Measurements from ENCODE around the gene SOX6.

The SOX6 gene

DNA sequence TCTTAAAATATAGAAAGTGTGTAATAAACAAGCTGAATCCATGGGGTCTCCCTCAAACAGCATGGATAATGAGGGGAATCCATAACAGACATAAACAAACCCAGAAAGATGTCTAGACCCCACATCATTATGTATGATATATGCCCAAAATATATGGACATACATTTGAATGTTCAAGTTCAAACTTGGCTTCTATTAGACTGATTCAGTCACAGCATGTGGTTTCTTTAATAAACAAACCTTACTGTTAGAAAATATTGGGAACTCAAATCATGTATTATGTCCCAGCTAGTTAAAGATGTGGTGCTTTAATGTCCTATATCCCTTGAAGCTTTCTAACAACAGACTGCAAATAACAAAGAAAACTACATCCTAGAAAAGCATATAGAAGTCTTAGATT is 228.6 kb downstream of the SOX6 start:
- no peak overlapping the region for H3K4me3 ChIP-seq
- no peak for TF ChIP-seq Cebpa-rat (IDR thresholded peaks at IDR 0.05)
- no peaks in the 10 kb centered on the region for H3K4me1 ChIP-seq
- no peak overlapping the region for H3K4me2 ChIP-seq
- H3K27me3 ChIP-seq, result no peaks in the 10 kb centered on the region
- H4K20me1 ChIP-seq, result no peaks in the 10 kb centered on the region
- no peaks in the 10 kb centered on the region for H3K36me3 ChIP-seq
- H3K9ac ChIP-seq, result no peak overlapping the region
- H3K27ac ChIP-seq, result no peak overlapping the region
- no peaks in the 10 kb centered on the region for H3K9me3 ChIP-seq (replicated peaks in 1 of 11)

GRCh38 chr11:16126362-16126761 is 230.0 kb downstream of the SOX6 start:
- Histone ChIP-seq H3K9ac (no peak overlapping the region), H3K4me1 (no peaks in the 10 kb centered on the region), H3K4me2 (no peak overlapping the region), H3K27ac (no peak overlapping the region), H3K36me3 (no peaks in the 10 kb centered on the region), H3K27me3 (no peaks in the 10 kb centered on the region), H3K4me3 (no peak overlapping the region), H3K9me3 (replicated peaks in 1 of 11) (no peaks in the 10 kb centered on the region), H4K20me1 (no peaks in the 10 kb centered on the region)
- no peak for TF ChIP-seq Cebpa-rat (IDR thresholded peaks at IDR 0.05)

GRCh38 chr11:16125796-16126195 is 230.6 kb downstream of the SOX6 start:
- TF ChIP-seq Cebpa-rat (IDR thresholded peaks at IDR 0.05), result no peak
- H3K9me3 ChIP-seq (replicated peaks in 1 of 11), result no peaks in the 10 kb centered on the region
- H3K4me2 ChIP-seq, result no peak overlapping the region
- H3K27ac ChIP-seq, result no peak overlapping the region
- no peak overlapping the region for H3K9ac ChIP-seq
- H3K27me3 ChIP-seq, result no peaks in the 10 kb centered on the region
- no peaks in the 10 kb centered on the region for H3K4me1 ChIP-seq
- no peaks in the 10 kb centered on the region for H3K36me3 ChIP-seq
- H4K20me1 ChIP-seq, result no peaks in the 10 kb centered on the region
- H3K4me3 ChIP-seq, result no peak overlapping the region

- H3K27me3 ChIP-seq, result no peaks in the 10 kb centered on the region
- no peak overlapping the region for H3K4me2 ChIP-seq
- H3K36me3 ChIP-seq, result no peaks in the 10 kb centered on the region
- no peak overlapping the region for H3K4me3 ChIP-seq
- no peaks in the 10 kb centered on the region for H4K20me1 ChIP-seq
- H3K4me1 ChIP-seq, result no peaks in the 10 kb centered on the region
- TF ChIP-seq Cebpa-rat (IDR thresholded peaks at IDR 0.05), result no peak
- no peaks in the 10 kb centered on the region for H3K9me3 ChIP-seq (replicated peaks in 1 of 11)
- no peak overlapping the region for H3K27ac ChIP-seq
- no peak overlapping the region for H3K9ac ChIP-seq
Observed at GRCh38 chr11:16124390-16124789, 232.0 kb downstream of the SOX6 start.

DNA sequence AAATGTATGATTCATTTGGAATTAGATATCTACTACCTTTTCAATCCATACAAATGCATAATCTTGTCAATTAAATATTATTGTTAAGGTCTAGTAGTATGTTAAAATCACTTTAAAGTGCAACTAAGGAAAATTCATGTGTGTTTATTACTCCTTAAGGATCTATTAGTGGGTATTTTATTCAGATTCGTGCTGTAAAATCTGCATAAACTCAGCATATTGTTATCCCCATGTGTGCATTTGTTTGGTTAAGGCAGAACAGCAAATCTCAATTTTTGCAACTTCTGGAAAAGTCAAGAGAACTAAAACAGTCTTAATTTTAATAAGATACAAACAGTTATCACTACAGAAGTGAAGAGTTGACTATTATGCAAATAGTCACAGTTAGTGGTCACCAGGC is 234.5 kb downstream of the SOX6 start:
- no peak overlapping the region for H3K27ac ChIP-seq
- no peak for TF ChIP-seq Cebpa-rat (IDR thresholded peaks at IDR 0.05)
- H3K4me2 ChIP-seq, result no peak overlapping the region
- H3K27me3 ChIP-seq, result no peaks in the 10 kb centered on the region
- no peak overlapping the region for H3K9ac ChIP-seq
- no peaks in the 10 kb centered on the region for H3K9me3 ChIP-seq (replicated peaks in 1 of 11)
- no peaks in the 10 kb centered on the region for H3K36me3 ChIP-seq
- H3K4me3 ChIP-seq, result no peak overlapping the region
- H4K20me1 ChIP-seq, result no peaks in the 10 kb centered on the region
- H3K4me1 ChIP-seq, result no peaks in the 10 kb centered on the region

GRCh38 chr11:16120008-16120407 is 236.3 kb downstream of the SOX6 start:
- Histone ChIP-seq H3K4me1 (no peaks in the 10 kb centered on the region), H3K9me3 (replicated peaks in 1 of 11) (no peaks in the 10 kb centered on the region), H3K27ac (no peak overlapping the region), H3K9ac (no peak overlapping the region), H4K20me1 (no peaks in the 10 kb centered on the region), H3K4me2 (no peak overlapping the region), H3K36me3 (no peaks in the 10 kb centered on the region), H3K27me3 (no peaks in the 10 kb centered on the region), H3K4me3 (no peak overlapping the region)
- no peak for TF ChIP-seq Cebpa-rat (IDR thresholded peaks at IDR 0.05)

- H3K27ac ChIP-seq, result no peak overlapping the region
- H3K9me3 ChIP-seq (replicated peaks in 1 of 11), result no peaks in the 10 kb centered on the region
- H3K36me3 ChIP-seq, result no peaks in the 10 kb centered on the region
- no peaks in the 10 kb centered on the region for H3K27me3 ChIP-seq
- no peak overlapping the region for H3K4me2 ChIP-seq
- no peak overlapping the region for H3K9ac ChIP-seq
- H4K20me1 ChIP-seq, result no peaks in the 10 kb centered on the region
- H3K4me3 ChIP-seq, result no peak overlapping the region
- no peak for TF ChIP-seq Cebpa-rat (IDR thresholded peaks at IDR 0.05)
- no peaks in the 10 kb centered on the region for H3K4me1 ChIP-seq
Observed at GRCh38 chr11:16117989-16118756, 238.2 kb downstream of the SOX6 start.

- Histone ChIP-seq H3K4me3 (no peak overlapping the region), H3K36me3 (no peaks in the 10 kb centered on the region), H3K4me2 (no peak overlapping the region), H3K4me1 (no peaks in the 10 kb centered on the region), H3K27ac (no peak overlapping the region), H3K27me3 (no peaks in the 10 kb centered on the region), H4K20me1 (no peaks in the 10 kb centered on the region), H3K9me3 (replicated peaks in 1 of 11) (no peaks in the 10 kb centered on the region), H3K9ac (no peak overlapping the region)
- TF ChIP-seq Cebpa-rat (IDR thresholded peaks at IDR 0.05), result no peak
Observed at GRCh38 chr11:16114978-16115871, 241.1 kb downstream of the SOX6 start.

GRCh38 chr11:16114431-16114830 is 241.9 kb downstream of the SOX6 start:
- H3K36me3 ChIP-seq, result no peaks in the 10 kb centered on the region
- TF ChIP-seq Cebpa-rat (IDR thresholded peaks at IDR 0.05), result no peak
- no peak overlapping the region for H3K4me3 ChIP-seq
- H3K4me2 ChIP-seq, result no peak overlapping the region
- no peaks in the 10 kb centered on the region for H3K27me3 ChIP-seq
- no peaks in the 10 kb centered on the region for H3K9me3 ChIP-seq (replicated peaks in 1 of 11)
- no peaks in the 10 kb centered on the region for H3K4me1 ChIP-seq
- H3K27ac ChIP-seq, result no peak overlapping the region
- H4K20me1 ChIP-seq, result no peaks in the 10 kb centered on the region
- H3K9ac ChIP-seq, result no peak overlapping the region

DNA sequence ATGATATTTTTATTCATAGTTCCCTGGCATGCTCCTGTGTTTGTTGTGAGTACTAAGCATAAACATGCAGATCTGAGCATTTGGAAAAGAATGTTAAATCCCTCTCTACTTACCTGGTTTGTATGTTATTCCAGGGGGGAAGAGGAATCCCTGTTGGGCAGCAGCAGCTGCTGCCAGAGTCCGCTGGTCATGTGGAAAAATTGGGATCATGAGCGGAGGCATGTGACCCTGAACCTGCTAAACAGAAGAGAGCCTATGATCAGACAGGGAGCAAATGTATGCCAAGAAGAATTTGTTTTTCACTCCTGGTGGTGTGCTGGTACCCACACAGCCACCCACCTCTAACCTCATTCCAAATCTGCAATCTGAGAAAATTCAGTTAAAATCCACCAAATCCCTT is 244.7 kb downstream of the SOX6 start:
- Histone ChIP-seq H3K9me3 (replicated peaks in 1 of 11) (no peaks in the 10 kb centered on the region), H4K20me1 (no peaks in the 10 kb centered on the region), H3K36me3 (no peaks in the 10 kb centered on the region), H3K27ac (no peak overlapping the region), H3K4me2 (no peak overlapping the region), H3K27me3 (no peaks in the 10 kb centered on the region), H3K4me1 (no peaks in the 10 kb centered on the region), H3K4me3 (no peak overlapping the region), H3K9ac (no peak overlapping the region)
- no peak for TF ChIP-seq Cebpa-rat (IDR thresholded peaks at IDR 0.05)

Data from BLaER1 treated with 17β-estradiol and CSF1 and Interleukin-3, amounts not matched to agents 10 nM and 100 nM (cell line).